H1 (cell line): Measurements from ENCODE around the gene CPM. TPM values are rescaled to one million over a fixed set of nuclear protein-coding genes. Genes with fewer than 3 reads are reported as not detected.

Experiments
- CTCF ChIA-PET: fragments of 300-600 bp; sonication (Branson Sonifier 250); formaldehyde crosslinking; loops from one replicate; lab custom pipeline; 2021; ENCODE audit not compliant: partially characterized antibody; lab: Charles Lee
- POLR2A ChIA-PET: fragments of 300-600 bp; sonication (Branson Sonifier 250); formaldehyde crosslinking; loops from one replicate; lab custom pipeline; 2021; ENCODE audit warnings: inconsistent platforms; ENCODE audit not compliant: partially characterized antibody; lab: Charles Lee
- DNase-seq, 2 experiments: peaks; one replicate each; pipeline versions ENCODE4 v3.0.0 to v3.0.0-alpha.2; 2010 to 2022; ENCODE audit warnings: low spot score in 2 of 2, low read depth in 1 of 2, mixed read lengths in 1 of 2
- FAIRE-seq: peaks from 2 replicates; lab custom pipeline; 2011; peaks lifted over from hg19 to GRCh38; lab: Jason Lieb, UNC
- H2AFZ ChIP-seq: 2 replicates; pipeline ENCODE4 v1.8.1; 2012; ENCODE audit warnings: low read length, inconsistent platforms
- H2AK5ac ChIP-seq: 2 replicates; pipeline ENCODE4 v1.6.1; 2013; ENCODE audit warnings: low read depth, low read length
- H2BK120ac ChIP-seq: replicated peaks from 2 replicates; pipeline ENCODE3; 2013; ENCODE audit warnings: low read depth, low read length, inconsistent platforms
- H2BK12ac ChIP-seq: 2 replicates; pipeline ENCODE4 v1.6.1; 2013; ENCODE audit warnings: low read depth, low read length
- H2BK15ac ChIP-seq: 2 replicates; pipeline ENCODE4 v1.6.1; 2013; ENCODE audit warnings: low read length
- H2BK20ac ChIP-seq: 2 replicates; pipeline ENCODE4 v1.6.1; 2013; ENCODE audit warnings: low read length
- H2BK5ac ChIP-seq: 2 replicates; pipeline ENCODE4 v1.6.1; 2013; ENCODE audit warnings: low read depth, low read length
- H3K14ac ChIP-seq: 2 replicates; pipeline ENCODE4 v1.6.1; 2013; ENCODE audit warnings: inconsistent platforms; ENCODE audit not compliant: insufficient read length
- H3K18ac ChIP-seq: 2 replicates; pipeline ENCODE4 v1.6.1; 2013; ENCODE audit warnings: low read length; ENCODE audit errors: extremely low read depth
- H3K23ac ChIP-seq: 2 replicates; pipeline ENCODE4 v1.6.1; 2013; ENCODE audit warnings: inconsistent platforms; ENCODE audit not compliant: insufficient read length
- H3K23me2 ChIP-seq: 2 replicates; pipeline ENCODE4 v1.6.1; 2013; ENCODE audit warnings: low read depth, low read length
- H3K27ac ChIP-seq: 2 replicates; pipeline ENCODE4 v1.6.1; 2011; ENCODE audit warnings: low read depth, low read length, inconsistent platforms
- H3K27me3 ChIP-seq, 4 experiments: replicated peaks in 1 of 4; 1 replicate in 1 of 4; 2 replicates in 3 of 4; pipeline versions ENCODE4 v1.6.1 to v1.8.1; 2011 to 2013; ENCODE audit warnings: low read length in 3 of 4, mild to moderate bottlenecking in 3 of 4, inconsistent platforms in 2 of 4, mixed read lengths in 2 of 4, moderate library complexity in 1 of 4; ENCODE audit not compliant: control insufficient read depth in 3 of 4, insufficient read depth in 3 of 4; ENCODE audit errors: extremely low read depth in 1 of 4
- H3K36me3 ChIP-seq, 4 experiments: 2 replicates each; pipeline versions ENCODE4 v1.6.1 to v1.8.1; 2011 to 2013; ENCODE audit warnings: mild to moderate bottlenecking in 4 of 4, low read length in 3 of 4, moderate library complexity in 2 of 4, control low read depth in 1 of 4, inconsistent platforms in 1 of 4; ENCODE audit not compliant: insufficient read depth in 4 of 4, control insufficient read depth in 2 of 4
- H3K4ac ChIP-seq: replicated peaks from 2 replicates; pipeline ENCODE3; 2013; ENCODE audit warnings: low read length, low read depth, mixed read lengths, inconsistent platforms; ENCODE audit not compliant: insufficient read length
- H3K4me1 ChIP-seq, 4 experiments: replicated peaks in 1 of 4; 1 replicate in 1 of 4; 2 replicates in 3 of 4; pipeline versions ENCODE4 v1.6.1 to v1.8.1; 2011 to 2013; ENCODE audit warnings: low read length in 3 of 4, inconsistent platforms in 2 of 4, mixed read lengths in 1 of 4; ENCODE audit not compliant: insufficient read depth in 4 of 4, control insufficient read depth in 3 of 4
- H3K4me2 ChIP-seq, 2 experiments: 2 replicates each; pipeline versions ENCODE4 v1.6.1 to v1.8.1; 2011 to 2013; ENCODE audit warnings: low read depth in 2 of 2, low read length in 2 of 2, control low read depth in 1 of 2, inconsistent platforms in 1 of 2, mild to moderate bottlenecking in 1 of 2; ENCODE audit not compliant: insufficient read depth in 1 of 2
- H3K4me3 ChIP-seq, 4 experiments: fragments of 200-600, 300-600 bp in 1 of 4; sonication (generic), shearing (Covaris generic), sonication (Bioruptor Twin) in 1 of 4; 2 replicates each; pipeline versions ENCODE4 v1.5.1 to v1.8.1; 2011 to 2016; ENCODE audit warnings: low read length in 4 of 4, low read depth in 3 of 4, control low read depth in 2 of 4, inconsistent platforms in 2 of 4, mild to moderate bottlenecking in 2 of 4, mixed read lengths in 1 of 4, moderate library complexity in 1 of 4; ENCODE audit not compliant: insufficient read depth in 2 of 4; ENCODE audit errors: extremely low read depth in 1 of 4
- H3K56ac ChIP-seq: replicated peaks from 2 replicates; pipeline ENCODE3; 2013; ENCODE audit warnings: low read depth, mild to moderate bottlenecking, mixed read lengths, low read length, inconsistent platforms; ENCODE audit not compliant: insufficient read length
- H3K79me1 ChIP-seq: 2 replicates; pipeline ENCODE4 v1.6.1; 2013; ENCODE audit warnings: low read depth, low read length, control low read depth
- H3K79me2 ChIP-seq, 2 experiments: 2 replicates each; pipeline versions ENCODE4 v1.6.1 to v1.8.1; 2012 to 2013; ENCODE audit warnings: low read length in 2 of 2, mild to moderate bottlenecking in 2 of 2, inconsistent platforms in 1 of 2; ENCODE audit not compliant: insufficient read depth in 2 of 2, control insufficient read depth in 1 of 2
- H3K9ac ChIP-seq, 4 experiments: replicated peaks in 1 of 4; 1 replicate in 1 of 4; 2 replicates in 3 of 4; pipeline versions ENCODE4 v1.6.1 to v1.8.1; 2011 to 2013; ENCODE audit warnings: low read depth in 3 of 4, low read length in 3 of 4, control low read depth in 2 of 4, mild to moderate bottlenecking in 2 of 4, moderate library complexity in 2 of 4, inconsistent platforms in 1 of 4; ENCODE audit errors: extremely low read depth in 1 of 4
- H3K9me3 ChIP-seq, 2 experiments: 2 replicates each; pipeline versions ENCODE4 v1.6.1 to v1.8.1; 2012 to 2013; ENCODE audit warnings: mild to moderate bottlenecking in 2 of 2, moderate library complexity in 2 of 2, control low read depth in 1 of 2, inconsistent platforms in 1 of 2, low read depth in 1 of 2, low read length in 1 of 2, mixed read lengths in 1 of 2; ENCODE audit not compliant: insufficient read depth in 2 of 2
- H4K20me1 ChIP-seq, 2 experiments: replicated peaks in 1 of 2; 2 replicates each; pipeline versions ENCODE3 to v1.8.1; 2011 to 2013; ENCODE audit warnings: inconsistent platforms in 2 of 2, low read length in 2 of 2, mild to moderate bottlenecking in 1 of 2; ENCODE audit not compliant: insufficient read depth in 2 of 2, control insufficient read depth in 1 of 2
- H4K5ac ChIP-seq: 2 replicates; pipeline ENCODE4 v1.6.1; 2013; ENCODE audit warnings: low read length, low read depth, mixed read lengths, inconsistent platforms; ENCODE audit not compliant: insufficient read length
- H4K8ac ChIP-seq: 2 replicates; pipeline ENCODE4 v1.8.0; 2013; ENCODE audit warnings: mild to moderate bottlenecking, moderate library complexity, low read length, inconsistent platforms; ENCODE audit not compliant: insufficient read depth; ENCODE audit errors: extremely low read depth
- H4K91ac ChIP-seq: replicated peaks from 2 replicates; pipeline ENCODE3; 2013; ENCODE audit warnings: low read length, mixed read lengths, inconsistent platforms; ENCODE audit not compliant: insufficient read length
- BCL11A ChIP-seq, 2 experiments: IDR thresholded peaks; one replicate each; pipeline ENCODE4 v1.6.1; 2011; ENCODE audit warnings: low read depth in 2 of 2, low read length in 2 of 2, mild to moderate bottlenecking in 2 of 2
- CEBPB ChIP-seq: IDR thresholded peaks from 2 replicates; pipeline ENCODE4 v1.6.1; 2012; ENCODE audit warnings: low read depth, low read length
- CHD2 ChIP-seq: IDR thresholded peaks from 2 replicates; pipeline ENCODE4 v1.6.1; 2012; ENCODE audit warnings: low read length, improper control_type of control experiment
- EZH2 ChIP-seq: fragments of 200-600 bp; sonication (generic); IDR thresholded peaks from 2 replicates; pipeline ENCODE4 v1.7.1; 2012; ENCODE audit warnings: low read depth, mild to moderate bottlenecking, moderate library complexity, low read length, inconsistent platforms; ENCODE audit not compliant: severe bottlenecking
- FOSL1 ChIP-seq: IDR thresholded peaks from 2 replicates; pipeline ENCODE4 v1.6.1; 2011; ENCODE audit warnings: mild to moderate bottlenecking, low read depth, low read length, moderate library complexity; ENCODE audit not compliant: insufficient read depth
- PHF8 ChIP-seq: fragments of 200-600 bp; sonication (generic); conservative IDR thresholded peaks from 2 replicates; pipeline ENCODE4 v1.7.1; 2012; ENCODE audit warnings: low read depth, mild to moderate bottlenecking, inconsistent platforms, low read length, moderate library complexity
- POU5F1 ChIP-seq: IDR thresholded peaks from 2 replicates; pipeline ENCODE4 v1.6.1; 2011; ENCODE audit warnings: low read depth, mild to moderate bottlenecking, low read length, moderate library complexity
- RFX5 ChIP-seq: IDR thresholded peaks from 2 replicates; pipeline ENCODE4 v1.6.1; 2011; ENCODE audit warnings: low read depth, low read length, improper control_type of control experiment, borderline replicate concordance
- SUZ12 ChIP-seq: fragments of 200-600 bp; sonication (generic); IDR thresholded peaks from 2 replicates; pipeline ENCODE4 v1.6.1; 2012; ENCODE audit warnings: mild to moderate bottlenecking, inconsistent platforms, low read length, moderate library complexity, mixed read lengths
- USF2 ChIP-seq: IDR thresholded peaks from 2 replicates; pipeline ENCODE4 v1.6.1; 2011; ENCODE audit warnings: low read length, improper control_type of control experiment
- YY1 ChIP-seq: IDR thresholded peaks from 2 replicates; pipeline ENCODE4 v1.6.1; 2011; ENCODE audit warnings: low read depth, mild to moderate bottlenecking, low read length
- polyA plus RNA-seq, 7 experiments: library from polyadenylated mRNA; depleted of rRNA in 3 of 7; stranded (reverse) in 5 of 7; unstranded in 2 of 7; fragments of >200 nt in 5 of 7; fragments of 200-250 nt in 2 of 7; gene quantifications; 1 replicate in 5 of 7; 2 replicates in 1 of 7; 4 replicates in 1 of 7; pipeline versions ENCODE4 v1.2.1 to v1.2.3, GENCODE V29; 2011 to 2013; ENCODE audit warnings: missing spikeins in 2 of 7, mixed read lengths in 2 of 7
- total RNA-seq: library from RNA; stranded (reverse); fragmentation: NEBNext Ultra II Directional; extraction: Animal tissue kit (Norgen Biotek cat#: 25700); gene quantifications from 2 replicates; pipeline ENCODE4 v1.2.1, GENCODE V29; 2021

CPM gene
- total and polyA plus RNA-seq, 2 of the 8 experiments (the other 6 are each of a cell fraction or from before 2014, with no cell fraction given): 0.33 to 3.1 TPM

- no peak for TF ChIP-seq RFX5
These were observed 25.4 kb upstream of the CPM start (continued) for GRCh38 chr12:68958322-68958721.

- Histone ChIP-seq H2BK20ac (no peak overlapping the region), H4K8ac (no peak overlapping the region), H3K4me2 (no peak overlapping the region), H2BK5ac (no peak overlapping the region), H3K23me2 (no peaks in the 10 kb centered on the region), H3K4ac (no peak overlapping the region), H3K27me3 (no peaks in the 10 kb centered on the region), H2BK12ac (no peak overlapping the region), H3K56ac (no peak overlapping the region), H4K5ac (no peak overlapping the region), H3K9me3 (peaks cover 11 to 14% of the 10 kb centered on the region in 2 experiments), H3K9ac (no peak overlapping the region), H3K27ac (no peak overlapping the region), H3K23ac (no peak overlapping the region), H3K36me3 (no peaks in the 10 kb centered on the region), H2BK120ac (no peak overlapping the region), H4K91ac (no peak overlapping the region), H3K79me2 (no peaks in the 10 kb centered on the region), H2AFZ (no peak overlapping the region), H3K79me1 (no peaks in the 10 kb centered on the region), H3K4me3 (no peak overlapping the region), H2AK5ac (no peak overlapping the region), H2BK15ac (no peak overlapping the region), H3K18ac (no peak overlapping the region), H3K4me1 (no peaks in the 10 kb centered on the region; a peak in 1 of 7 replicates), H3K14ac (no peak overlapping the region), H4K20me1 (no peaks in the 10 kb centered on the region)
- DNase-seq: no peak
- TF ChIP-seq CHD2 (no peak), CEBPB (no peak), FOSL1 (no peak), BCL11A (IDR thresholded peaks at IDR 0.05; ENCODE audit: low read depth in 2 of 2, low read length in 2 of 2) (no peak), PHF8 (no peak), SUZ12 (no peak), EZH2 (no peak), POU5F1 (no peak), YY1 (no peak), USF2 (no peak)
- no peak for FAIRE-seq
- ChIA-PET CTCF (no interaction called here), POLR2A (no interaction called here)
These were observed 24.3 kb upstream of the CPM start for GRCh38 chr12:68957273-68957672.
